ENCODE data around the gene SYNE4. TPM values are rescaled to one million over a fixed set of nuclear protein-coding genes. Genes with fewer than 3 reads are reported as not detected.
A peak's percentile ranks its signal among the peaks of the same experiment; 100 is the strongest.

The SYNE4 gene
- total RNA-seq, 1 donor, result not detected

DNA sequence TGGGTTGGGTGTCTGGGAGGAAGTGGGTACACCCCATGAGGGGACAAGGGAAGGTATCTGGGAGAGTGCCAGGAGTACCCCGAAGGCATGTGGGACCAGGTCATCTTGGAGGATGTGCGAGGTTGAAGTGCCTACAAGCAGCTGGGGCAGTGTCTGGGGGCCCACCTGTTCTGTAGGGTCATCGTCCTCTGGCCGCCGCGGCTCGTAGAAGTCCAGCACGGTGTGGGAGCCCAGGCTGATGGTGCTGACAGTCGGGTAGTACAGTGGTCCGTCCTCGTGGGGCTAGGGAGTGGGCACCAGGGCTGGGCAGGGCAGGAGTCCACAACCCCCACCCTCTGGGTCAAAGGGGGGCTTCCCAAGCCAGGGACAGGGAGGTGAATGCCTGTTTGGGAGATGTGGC lies 1.8 kb upstream of the SYNE4 start:
- TF ChIP-seq, protein P1, sequence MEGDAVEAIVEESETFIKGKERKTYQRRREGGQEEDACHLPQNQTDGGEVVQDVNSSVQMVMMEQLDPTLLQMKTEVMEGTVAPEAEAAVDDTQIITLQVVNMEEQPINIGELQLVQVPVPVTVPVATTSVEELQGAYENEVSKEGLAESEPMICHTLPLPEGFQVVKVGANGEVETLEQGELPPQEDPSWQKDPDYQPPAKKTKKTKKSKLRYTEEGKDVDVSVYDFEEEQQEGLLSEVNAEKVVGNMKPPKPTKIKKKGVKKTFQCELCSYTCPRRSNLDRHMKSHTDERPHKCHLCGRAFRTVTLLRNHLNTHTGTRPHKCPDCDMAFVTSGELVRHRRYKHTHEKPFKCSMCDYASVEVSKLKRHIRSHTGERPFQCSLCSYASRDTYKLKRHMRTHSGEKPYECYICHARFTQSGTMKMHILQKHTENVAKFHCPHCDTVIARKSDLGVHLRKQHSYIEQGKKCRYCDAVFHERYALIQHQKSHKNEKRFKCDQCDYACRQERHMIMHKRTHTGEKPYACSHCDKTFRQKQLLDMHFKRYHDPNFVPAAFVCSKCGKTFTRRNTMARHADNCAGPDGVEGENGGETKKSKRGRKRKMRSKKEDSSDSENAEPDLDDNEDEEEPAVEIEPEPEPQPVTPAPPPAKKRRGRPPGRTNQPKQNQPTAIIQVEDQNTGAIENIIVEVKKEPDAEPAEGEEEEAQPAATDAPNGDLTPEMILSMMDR (IDR thresholded peaks at IDR 0.05; ENCODE audit: insufficient read depth, low read depth, low read length), result no peak
- no peak for DNase-seq (ENCODE audit: low read depth)
- H3K4me3 ChIP-seq (ENCODE audit: low read depth, low read length), result no peak overlapping the region

DNA sequence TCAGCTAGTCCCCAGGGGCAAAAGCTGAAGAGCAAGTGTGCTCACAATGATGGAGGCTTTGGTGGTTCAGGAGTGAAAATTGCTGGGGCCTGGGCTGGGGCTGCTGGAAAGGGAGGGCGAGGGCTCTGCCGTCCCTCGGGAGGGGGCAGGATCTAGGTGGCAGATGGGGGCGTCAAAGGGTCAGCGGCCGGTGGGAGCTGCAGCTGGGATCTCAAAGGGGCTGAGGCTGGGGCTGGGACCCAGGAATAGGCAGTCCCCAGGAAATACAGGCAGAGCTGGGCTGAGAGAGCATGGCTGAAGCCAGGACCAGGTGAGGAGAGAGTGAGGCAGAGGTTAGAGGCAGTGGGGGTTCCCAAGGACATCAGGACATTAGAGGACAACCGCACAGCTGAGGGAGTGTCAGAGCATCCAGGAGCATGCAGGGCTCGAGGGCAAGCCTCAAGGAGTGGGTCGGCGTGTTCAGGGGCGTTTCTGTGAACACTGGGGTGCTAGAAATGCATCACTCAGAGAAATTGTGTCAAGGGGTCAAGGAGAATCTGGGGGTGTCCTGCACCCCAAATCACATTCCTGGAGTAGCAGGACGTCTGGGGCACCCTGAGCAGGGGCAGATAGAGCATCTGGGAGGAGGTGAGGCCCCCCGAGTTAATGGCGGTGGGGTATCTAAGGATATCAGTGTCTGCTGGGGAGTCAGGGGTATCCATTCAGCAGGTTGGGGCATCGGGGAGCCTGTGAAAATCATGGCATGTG lies 1.2 kb upstream of the SYNE4 start:
- peak overlapping the region; percentile 46 for H3K4me3 ChIP-seq (ENCODE audit: low read depth, low read length)
- no peak for DNase-seq (ENCODE audit: low read depth)
- TF ChIP-seq, protein P1 (IDR thresholded peaks at IDR 0.05; ENCODE audit: insufficient read depth, low read depth, low read length), result no peak

DNA sequence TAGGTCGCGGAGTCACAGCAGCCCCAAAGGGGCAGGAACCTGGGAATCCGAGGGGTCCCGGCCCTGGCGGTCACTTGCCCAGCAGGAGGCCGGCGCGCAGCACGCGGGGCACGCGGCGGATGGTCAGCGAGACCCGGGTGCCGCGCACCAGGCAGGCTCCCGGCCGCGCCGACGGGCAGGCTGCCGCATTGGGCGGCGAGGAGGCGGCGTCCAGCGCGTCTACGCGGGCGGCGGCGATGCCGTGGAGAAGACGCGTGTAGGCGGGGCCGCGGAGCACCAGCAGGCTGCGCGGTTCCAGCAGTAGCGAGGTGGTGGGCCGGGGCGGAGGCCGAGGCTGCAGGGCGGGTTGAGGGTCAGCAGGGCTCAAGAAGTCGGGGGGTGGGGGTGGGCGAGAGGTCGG lies 607 bp upstream of the SYNE4 start:
- peak overlapping the region; percentile 46 for H3K4me3 ChIP-seq (ENCODE audit: low read depth, low read length)
- peak; percentile 57 for DNase-seq (ENCODE audit: low read depth)
- TF ChIP-seq, protein P1 (IDR thresholded peaks at IDR 0.05; ENCODE audit: insufficient read depth, low read depth, low read length), result no peak

DNA sequence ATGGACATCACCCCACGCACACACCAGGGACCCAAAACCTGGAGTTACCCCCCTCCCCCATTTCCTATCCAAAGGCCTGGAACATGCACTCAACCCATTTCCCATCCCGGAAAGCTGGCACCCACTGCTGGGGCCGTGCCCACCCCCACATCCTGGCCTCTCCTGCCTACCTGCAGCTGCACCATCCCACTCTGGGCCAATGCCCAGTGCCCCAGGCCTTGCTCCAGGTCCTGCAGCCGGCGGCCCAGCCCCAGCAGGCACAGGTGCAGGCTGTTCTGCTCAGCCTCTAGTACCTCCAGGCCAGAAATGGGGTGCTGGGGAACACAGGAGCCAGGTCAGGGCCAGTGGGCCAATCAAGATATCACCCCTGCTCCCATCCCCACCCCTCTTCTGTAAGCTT lies 1.7 kb downstream of the SYNE4 start:
- TF ChIP-seq, protein P1 (IDR thresholded peaks at IDR 0.05; ENCODE audit: insufficient read depth, low read depth, low read length), result no peak
- no peak for DNase-seq (ENCODE audit: low read depth)
- no peak overlapping the region for H3K4me3 ChIP-seq (ENCODE audit: low read depth, low read length)

DNA sequence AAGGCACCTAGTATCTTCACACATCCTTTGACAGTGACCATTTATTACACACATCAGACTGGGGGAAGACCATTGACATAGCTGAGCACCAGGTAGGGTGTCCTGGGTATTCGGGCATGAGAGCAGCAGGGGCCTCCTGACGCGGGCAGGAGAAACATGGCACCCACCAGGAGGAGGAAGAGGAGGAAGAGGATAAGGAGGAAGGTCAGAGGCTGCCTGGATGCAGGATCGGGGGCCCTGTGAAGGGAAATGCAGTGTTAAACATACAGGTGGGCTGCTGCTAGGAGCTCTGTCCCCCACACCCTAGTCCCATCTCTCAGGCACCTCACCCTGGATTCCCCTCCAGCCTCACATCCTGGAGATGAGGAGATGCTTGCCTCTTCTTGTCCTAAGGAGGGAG lies 5.3 kb downstream of the SYNE4 start:
- TF ChIP-seq, protein P1 (IDR thresholded peaks at IDR 0.05; ENCODE audit: insufficient read depth, low read depth, low read length), result no peak
- DNase-seq (ENCODE audit: low read depth), result no peak
- H3K4me3 ChIP-seq (ENCODE audit: low read depth, low read length), result no peak overlapping the region

DNA sequence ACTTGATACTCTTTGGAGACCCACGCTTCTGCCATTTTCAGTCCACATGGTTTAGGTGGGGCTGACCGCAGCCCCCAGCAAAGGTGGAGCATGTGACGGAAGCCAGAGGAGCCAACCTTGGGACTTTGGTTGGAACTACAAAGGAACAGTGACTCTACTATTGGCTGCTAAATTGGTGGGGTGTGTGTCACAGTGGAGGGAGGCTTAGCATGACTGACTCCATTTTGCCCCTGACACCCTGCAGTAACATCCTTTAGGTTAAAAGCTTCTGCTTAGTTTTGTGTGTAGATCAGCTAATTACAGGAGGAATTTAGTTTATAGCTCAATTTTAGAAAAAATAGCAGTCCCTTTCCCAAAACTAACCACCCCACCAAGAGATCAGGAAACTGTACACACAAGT lies 7.0 kb downstream of the SYNE4 start:
- H3K4me3 ChIP-seq (ENCODE audit: low read depth, low read length), result no peak overlapping the region
- DNase-seq (ENCODE audit: low read depth), result no peak
- TF ChIP-seq, protein P1 (IDR thresholded peaks at IDR 0.05; ENCODE audit: insufficient read depth, low read depth, low read length), result no peak

DNA sequence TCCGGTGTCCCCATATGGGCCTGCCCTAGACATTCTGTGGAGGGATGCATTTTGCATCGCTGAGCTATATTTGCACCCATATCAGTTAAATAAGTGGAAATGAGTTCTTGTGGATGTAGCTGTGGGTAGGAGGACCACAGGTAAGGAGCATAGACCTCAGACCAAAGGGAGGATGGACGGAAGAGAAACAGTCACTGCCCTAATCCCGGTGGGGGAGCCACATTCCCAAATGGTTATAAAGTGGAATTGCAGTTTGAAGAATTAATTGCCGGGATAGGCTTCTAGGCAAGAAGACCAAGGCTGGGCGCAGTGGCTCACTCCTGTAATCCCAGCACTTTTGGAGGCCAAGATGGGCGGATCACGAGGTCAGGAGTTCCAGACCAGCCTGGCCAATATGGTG lies 11.8 kb downstream of the SYNE4 start:
- no peak overlapping the region for H3K4me3 ChIP-seq (ENCODE audit: low read depth, low read length)
- DNase-seq (ENCODE audit: low read depth), result no peak
- TF ChIP-seq, protein P1 (IDR thresholded peaks at IDR 0.05; ENCODE audit: insufficient read depth, low read depth, low read length), result no peak

Data from fibroblast of villous mesenchyme (primary cell).